Uterus (tissue), 2 donors: ENCODE measurements around the gene GRIN2A.

Experiments
- POLR2A ChIP-seq, 2 donors: fragments of 450-650 bp; IDR thresholded peaks; one replicate each; pipeline ENCODE4 v1.6.1; 2016; ENCODE audit warnings: antibody characterized with exemption in 2 of 2, mild to moderate bottlenecking in 1 of 2, moderate library complexity in 1 of 2
- TF ChIP-seq, protein P1 (sequence below), 4 experiments: fragments of 200-600 bp in 2 of 4; fragments of 450-650 bp in 2 of 4; sonication (generic) in 2 of 4; IDR thresholded peaks; one replicate each; pipeline ENCODE4 v1.5.1; 2016 to 2019; ENCODE audit warnings: antibody characterized with exemption in 4 of 4, mild to moderate bottlenecking in 2 of 4, moderate library complexity in 1 of 4

DNA sequence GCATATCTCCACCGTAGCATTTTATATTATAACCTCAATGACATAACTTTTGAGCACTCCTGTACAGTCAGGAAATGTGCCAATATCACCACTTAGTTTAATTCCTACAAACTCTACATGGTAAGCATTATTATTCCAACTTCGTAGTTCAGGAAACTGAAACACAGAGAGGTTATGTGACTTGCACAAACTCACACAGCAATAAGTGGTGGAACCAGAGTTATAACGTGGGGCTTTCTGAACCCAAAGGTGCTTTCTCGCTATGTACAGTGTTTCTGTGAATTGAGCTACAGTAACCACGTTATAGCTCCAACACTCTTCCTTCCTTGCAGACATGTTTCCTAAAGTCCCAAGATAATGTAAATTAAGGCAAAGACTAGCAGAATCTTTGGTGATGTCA is 330.2 kb downstream of the GRIN2A start:
- no peak for TF ChIP-seq POLR2A (IDR thresholded peaks at IDR 0.05)
- TF ChIP-seq, protein P1, sequence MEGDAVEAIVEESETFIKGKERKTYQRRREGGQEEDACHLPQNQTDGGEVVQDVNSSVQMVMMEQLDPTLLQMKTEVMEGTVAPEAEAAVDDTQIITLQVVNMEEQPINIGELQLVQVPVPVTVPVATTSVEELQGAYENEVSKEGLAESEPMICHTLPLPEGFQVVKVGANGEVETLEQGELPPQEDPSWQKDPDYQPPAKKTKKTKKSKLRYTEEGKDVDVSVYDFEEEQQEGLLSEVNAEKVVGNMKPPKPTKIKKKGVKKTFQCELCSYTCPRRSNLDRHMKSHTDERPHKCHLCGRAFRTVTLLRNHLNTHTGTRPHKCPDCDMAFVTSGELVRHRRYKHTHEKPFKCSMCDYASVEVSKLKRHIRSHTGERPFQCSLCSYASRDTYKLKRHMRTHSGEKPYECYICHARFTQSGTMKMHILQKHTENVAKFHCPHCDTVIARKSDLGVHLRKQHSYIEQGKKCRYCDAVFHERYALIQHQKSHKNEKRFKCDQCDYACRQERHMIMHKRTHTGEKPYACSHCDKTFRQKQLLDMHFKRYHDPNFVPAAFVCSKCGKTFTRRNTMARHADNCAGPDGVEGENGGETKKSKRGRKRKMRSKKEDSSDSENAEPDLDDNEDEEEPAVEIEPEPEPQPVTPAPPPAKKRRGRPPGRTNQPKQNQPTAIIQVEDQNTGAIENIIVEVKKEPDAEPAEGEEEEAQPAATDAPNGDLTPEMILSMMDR (IDR thresholded peaks at IDR 0.05), result no peak
